HCT116 (cell line): ENCODE results near the gene BEND3. TPM values are rescaled to one million over a fixed set of nuclear protein-coding genes. Genes with fewer than 3 reads are reported as not detected.

Source experiments
- ATAC-seq: fragments of 200-7000 bp; cut with Tn5 transposase; 2 replicates; pipeline ENCODE4 v1.9.1; 2020; ENCODE audit warnings: mild to moderate bottlenecking, moderate library complexity
- BruUV-seq: library from RNA; stranded (reverse); fragments of 400-500 nt; replicated peaks from 2 replicates; lab custom pipeline; 2021; lab: Mats Ljungman, UMichigan
- CTCF ChIA-PET: fragments of 300-600 bp; sonication (Branson Sonifier 250); formaldehyde crosslinking; loops from one replicate; lab custom pipeline; 2021; ENCODE audit warnings: antibody characterized with exemption; lab: Charles Lee
- POLR2A ChIA-PET: fragments of 300-600, 350-600 bp; sonication (Branson Sonifier 250); formaldehyde crosslinking; loops from one replicate; lab custom pipeline; 2021; ENCODE audit warnings: antibody characterized with exemption; lab: Charles Lee
- RAD21 ChIA-PET, 2 experiments: fragments of 300-600 bp; sonication (Branson Sonifier 250); formaldehyde crosslinking; loops; one replicate each; lab custom pipeline; 2023; ENCODE audit warnings: low total read pairs in 2 of 2; ENCODE audit not compliant: uncharacterized antibody in 2 of 2, unreplicated experiment in 2 of 2, low non-redundant PET in 1 of 2; lab: Charles Lee
- DNase-seq: peaks from one replicate; pipeline ENCODE4 v3.0.0-alpha.2; 2010; ENCODE audit warnings: low read depth, low spot score
- H2AFZ ChIP-seq: fragments of 200-600 bp; shearing (Covaris generic), sonication (generic); 2 replicates; pipeline ENCODE4 v1.6.1; 2017; ENCODE audit warnings: low read depth, mixed run types, mixed read lengths, antibody characterized with exemption, low read length; ENCODE audit not compliant: poor library complexity, severe bottlenecking
- H3K27ac ChIP-seq: 2 replicates; pipeline ENCODE4 v1.5.1; 2012; ENCODE audit warnings: low read depth, low read length
- H3K27me3 ChIP-seq: fragments of 200-600 bp; sonication (generic); 2 replicates; pipeline ENCODE4 v1.6.1; 2016; ENCODE audit warnings: mixed run types, low read length, mixed read lengths; ENCODE audit not compliant: insufficient read depth
- H3K36me3 ChIP-seq, 2 experiments: fragments of 200-500 bp in 1 of 2; fragments of 200-600 bp in 1 of 2; sonication (Bioruptor generic) in 1 of 2; sonication (generic) in 1 of 2; 2 replicates each; pipeline versions ENCODE4 v1.5.1 to v1.6.1; 2014 to 2016; ENCODE audit warnings: low read length in 2 of 2, inconsistent platforms in 1 of 2, mixed read lengths in 1 of 2, mixed run types in 1 of 2; ENCODE audit not compliant: insufficient read depth in 2 of 2, control insufficient read depth in 1 of 2
- H3K4me1 ChIP-seq, 2 experiments: fragments of 200-600 bp in 1 of 2; sonication (generic) in 1 of 2; 2 replicates each; pipeline versions ENCODE4 v1.5.1 to v1.6.1; 2012 to 2017; ENCODE audit warnings: low read length in 2 of 2, inconsistent platforms in 1 of 2, mild to moderate bottlenecking in 1 of 2, mixed read lengths in 1 of 2, mixed run types in 1 of 2, moderate library complexity in 1 of 2; ENCODE audit not compliant: insufficient read depth in 2 of 2, control insufficient read depth in 1 of 2
- H3K4me2 ChIP-seq: fragments of 200-600 bp; sonication (generic); 2 replicates; pipeline ENCODE4 v1.6.1; 2017; ENCODE audit warnings: mixed run types, low read length, mixed read lengths
- H3K4me3 ChIP-seq, 2 experiments: fragments of 200-600 bp in 1 of 2; sonication (generic) in 1 of 2; replicated peaks in 1 of 2; 2 replicates each; pipeline ENCODE4 v1.5.1; 2011 to 2016; ENCODE audit warnings: low read length in 2 of 2, control low read depth in 1 of 2, low read depth in 1 of 2, mild to moderate bottlenecking in 1 of 2, mixed read lengths in 1 of 2, mixed run types in 1 of 2
- H3K79me2 ChIP-seq: fragments of 200-600 bp; sonication (generic); 2 replicates; pipeline ENCODE4 v1.6.1; 2017; ENCODE audit warnings: mild to moderate bottlenecking, mixed run types, low read length, moderate library complexity, mixed read lengths; ENCODE audit not compliant: insufficient read depth
- H3K9ac ChIP-seq: fragments of 200-600 bp; sonication (generic); 2 replicates; pipeline ENCODE4 v1.6.1; 2016; ENCODE audit warnings: low read length, mixed read lengths
- H3K9me2 ChIP-seq: fragments of 200-600 bp; sonication (generic), shearing (Covaris generic); 2 replicates; pipeline ENCODE4 v1.6.1; 2017; ENCODE audit warnings: mixed run types, mild to moderate bottlenecking, moderate library complexity; ENCODE audit not compliant: insufficient read depth
- H3K9me3 ChIP-seq, 2 experiments: fragments of 200-500 bp in 1 of 2; fragments of 200-600 bp in 1 of 2; sonication (Bioruptor generic) in 1 of 2; sonication (generic) in 1 of 2; 2 replicates each; pipeline ENCODE4 v1.6.1; 2014 to 2017; ENCODE audit warnings: low read length in 2 of 2, mixed read lengths in 2 of 2, inconsistent platforms in 1 of 2, low read depth in 1 of 2, mild to moderate bottlenecking in 1 of 2, mixed run types in 1 of 2, moderate library complexity in 1 of 2; ENCODE audit not compliant: control insufficient read depth in 1 of 2, insufficient read depth in 1 of 2
- H4K20me1 ChIP-seq: fragments of 200-600 bp; sonication (generic), shearing (Covaris generic); 2 replicates; pipeline ENCODE4 v1.6.1; 2017; ENCODE audit warnings: mixed run types, mild to moderate bottlenecking, moderate library complexity; ENCODE audit not compliant: insufficient read depth
- CEBPB ChIP-seq: IDR thresholded peaks from 2 replicates; pipeline ENCODE4 v1.6.1; 2012; ENCODE audit warnings: low read depth
- EGR1 ChIP-seq: IDR thresholded peaks from 2 replicates; pipeline ENCODE4 v1.6.1; 2012; ENCODE audit warnings: low read depth
- ELF1 ChIP-seq: IDR thresholded peaks from 2 replicates; pipeline ENCODE4 v1.6.1; 2012; ENCODE audit warnings: low read depth, borderline replicate concordance
- EZH2phosphoT487 ChIP-seq: fragments of 200-600 bp; IDR thresholded peaks from 2 replicates; pipeline ENCODE4 v1.6.1; 2018; ENCODE audit warnings: antibody characterized with exemption, borderline replicate concordance
- FOSL1 ChIP-seq: IDR thresholded peaks from 2 replicates; pipeline ENCODE4 v1.6.1; 2012; ENCODE audit warnings: low read depth
- JUND ChIP-seq: IDR thresholded peaks from 2 replicates; pipeline ENCODE4 v1.6.1; 2012
- POLR2A ChIP-seq: IDR thresholded peaks from 2 replicates; pipeline ENCODE4 v1.7.0; 2011; ENCODE audit warnings: borderline replicate concordance; ENCODE audit not compliant: insufficient read depth, insufficient read length; ENCODE audit errors: extremely low read depth
- POLR2AphosphoS5 ChIP-seq: IDR thresholded peaks from 2 replicates; pipeline ENCODE4 v1.6.1; 2011; ENCODE audit warnings: mild to moderate bottlenecking, low read depth, low read length, moderate library complexity
- RAD21 ChIP-seq: IDR thresholded peaks from 2 replicates; pipeline ENCODE4 v1.6.1; 2012; ENCODE audit warnings: low read depth, mild to moderate bottlenecking
- SIN3A ChIP-seq: IDR thresholded peaks from 2 replicates; pipeline ENCODE4 v1.6.1; 2012; ENCODE audit warnings: low read depth
- SP1 ChIP-seq: IDR thresholded peaks from 2 replicates; pipeline ENCODE4 v1.6.1; 2012; ENCODE audit warnings: low read depth
- SRF ChIP-seq: IDR thresholded peaks from 2 replicates; pipeline ENCODE4 v1.6.1; 2012; ENCODE audit warnings: low read depth
- TCF7L2 ChIP-seq: IDR thresholded peaks from 2 replicates; pipeline ENCODE4 v1.7.0; 2011; ENCODE audit warnings: borderline replicate concordance, inconsistent platforms; ENCODE audit not compliant: insufficient read depth, insufficient read length; ENCODE audit errors: extremely low read depth
- ZNF274 ChIP-seq: fragments of 200-500 bp; sonication (Bioruptor generic); IDR thresholded peaks from 2 replicates; pipeline ENCODE4 v1.6.1; 2014; ENCODE audit warnings: mild to moderate bottlenecking, low read depth, low read length, inconsistent platforms
- intact Hi-C: fragments of 100-400 bp; cut with micrococcal nuclease; formaldehyde crosslinking; loops from 2 replicates; pipeline ENCODE4 v1.10.0; 2022
- total RNA-seq: library from RNA; stranded (reverse); gene quantifications from one replicate; pipeline ENCODE4 v1.2.1, GENCODE V29; 2021; ENCODE audit not compliant: unreplicated experiment
- TF ChIP-seq, protein P1 (sequence below): IDR thresholded peaks from 2 replicates; pipeline ENCODE4 v1.6.1; 2012
- TF ChIP-seq, protein P2 (sequence below): IDR thresholded peaks from 2 replicates; pipeline ENCODE4 v1.6.1; 2012
- TF ChIP-seq, protein P3 (sequence below), 3 experiments: fragments of 200-600 bp in 1 of 3; sonication (generic) in 1 of 3; IDR thresholded peaks in 2 of 3; conservative IDR thresholded peaks in 1 of 3; 2 replicates each; pipeline ENCODE4 v1.5.1; 2012 to 2017; ENCODE audit warnings: low read depth in 2 of 3, low read length in 2 of 3, antibody characterized with exemption in 1 of 3, borderline replicate concordance in 1 of 3, control low read depth in 1 of 3, mild to moderate bottlenecking in 1 of 3, mixed read lengths in 1 of 3, mixed run types in 1 of 3, moderate library complexity in 1 of 3; ENCODE audit not compliant: insufficient read depth in 1 of 3

Gene BEND3
- total RNA-seq, 1 experiment from 2014 or later = 6.3 TPM

DNA sequence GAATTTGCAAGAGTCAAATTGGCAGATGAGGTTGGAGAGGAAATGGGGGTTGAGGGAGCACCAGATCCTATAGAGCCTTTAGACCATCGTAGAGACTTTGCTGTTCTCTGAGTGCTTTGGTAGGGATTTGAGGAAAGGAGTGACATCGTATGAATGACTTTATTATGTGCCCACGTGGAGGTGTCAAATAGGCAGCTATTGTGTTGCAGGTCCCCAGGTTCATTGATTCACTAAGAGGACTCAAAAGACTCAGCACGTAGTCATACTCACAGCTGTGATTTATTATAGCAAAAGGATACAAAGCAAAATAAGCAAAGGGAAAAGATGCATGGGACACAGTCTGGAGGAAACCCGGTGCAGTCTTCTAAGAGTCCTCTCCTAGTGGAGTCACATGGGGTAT, 85.2 kb downstream of the BEND3 start:
- TF ChIP-seq, protein P1, sequence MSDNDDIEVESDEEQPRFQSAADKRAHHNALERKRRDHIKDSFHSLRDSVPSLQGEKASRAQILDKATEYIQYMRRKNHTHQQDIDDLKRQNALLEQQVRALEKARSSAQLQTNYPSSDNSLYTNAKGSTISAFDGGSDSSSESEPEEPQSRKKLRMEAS = no peak
- TF ChIP-seq TCF7L2 (no peak), POLR2AphosphoS5 (no peak)
- intact Hi-C loops = no loop called here
- Histone ChIP-seq H3K79me2 (peaks cover 5% of the 10 kb centered on the region), H3K4me3 (no peak overlapping the region), H3K27me3 (no peaks in the 10 kb centered on the region), H3K4me2 (peak overlapping the region; percentile 75; the same call in 1 of the 2 replicates), H3K27ac (no peak overlapping the region), H3K4me1 (peaks cover 3 to 23% of the 10 kb centered on the region in 2 experiments; a peak in 2 of 4 replicates), H4K20me1 (no peaks in the 10 kb centered on the region), H3K36me3 (no peaks in the 10 kb centered on the region), H2AFZ (no peak overlapping the region), H3K9me2 (no peaks in the 10 kb centered on the region), H3K9me3 (no peaks in the 10 kb centered on the region), H3K9ac (no peak overlapping the region)
- DNase-seq = no peak
- POLR2A ChIA-PET = no interaction called here
- RAD21 ChIA-PET = no interaction called here
- no TSS peak for BruUV-seq
- CTCF ChIA-PET = no interaction called here
- ATAC-seq = no peak

DNA sequence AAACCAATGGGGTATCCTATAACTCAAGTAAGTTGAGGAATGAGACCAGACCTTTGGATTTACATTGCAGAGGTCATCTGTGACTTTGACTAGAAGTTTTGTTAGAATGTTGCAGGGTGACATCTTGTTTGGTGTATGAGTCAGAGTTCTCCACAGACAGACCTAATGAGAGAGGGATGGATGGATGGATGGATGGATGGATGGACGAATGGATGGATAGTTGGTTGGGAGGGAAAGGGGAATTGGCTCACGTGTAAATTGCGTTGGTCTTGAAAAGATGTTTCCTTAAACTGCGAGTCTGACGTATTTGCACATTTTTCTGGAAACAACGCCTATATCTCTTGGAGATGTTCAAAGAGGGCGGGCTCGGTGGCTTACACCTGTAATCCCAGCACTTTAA, 88.3 kb downstream of the BEND3 start:
- H2AFZ ChIP-seq = no peak overlapping the region
- intact Hi-C loops = loop anchor here (5.0 kb wide), 1 partner anchor 650 kb away; no protein-coding TSS in a partner anchor
- TF ChIP-seq POLR2AphosphoS5 (no peak), SIN3A (no peak), CEBPB (no peak), EGR1 (no peak), FOSL1 (no peak), RAD21 (no peak), SP1 (no peak), TCF7L2 (no peak), SRF (no peak), ELF1 (no peak), JUND (no peak), ZNF274 (no peak), EZH2phosphoT487 (no peak), POLR2A (no peak)
- TF ChIP-seq, protein P2, sequence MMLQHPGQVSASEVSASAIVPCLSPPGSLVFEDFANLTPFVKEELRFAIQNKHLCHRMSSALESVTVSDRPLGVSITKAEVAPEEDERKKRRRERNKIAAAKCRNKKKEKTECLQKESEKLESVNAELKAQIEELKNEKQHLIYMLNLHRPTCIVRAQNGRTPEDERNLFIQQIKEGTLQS = no peak
- TF ChIP-seq, protein P1 = no peak
- TF ChIP-seq, protein P3, sequence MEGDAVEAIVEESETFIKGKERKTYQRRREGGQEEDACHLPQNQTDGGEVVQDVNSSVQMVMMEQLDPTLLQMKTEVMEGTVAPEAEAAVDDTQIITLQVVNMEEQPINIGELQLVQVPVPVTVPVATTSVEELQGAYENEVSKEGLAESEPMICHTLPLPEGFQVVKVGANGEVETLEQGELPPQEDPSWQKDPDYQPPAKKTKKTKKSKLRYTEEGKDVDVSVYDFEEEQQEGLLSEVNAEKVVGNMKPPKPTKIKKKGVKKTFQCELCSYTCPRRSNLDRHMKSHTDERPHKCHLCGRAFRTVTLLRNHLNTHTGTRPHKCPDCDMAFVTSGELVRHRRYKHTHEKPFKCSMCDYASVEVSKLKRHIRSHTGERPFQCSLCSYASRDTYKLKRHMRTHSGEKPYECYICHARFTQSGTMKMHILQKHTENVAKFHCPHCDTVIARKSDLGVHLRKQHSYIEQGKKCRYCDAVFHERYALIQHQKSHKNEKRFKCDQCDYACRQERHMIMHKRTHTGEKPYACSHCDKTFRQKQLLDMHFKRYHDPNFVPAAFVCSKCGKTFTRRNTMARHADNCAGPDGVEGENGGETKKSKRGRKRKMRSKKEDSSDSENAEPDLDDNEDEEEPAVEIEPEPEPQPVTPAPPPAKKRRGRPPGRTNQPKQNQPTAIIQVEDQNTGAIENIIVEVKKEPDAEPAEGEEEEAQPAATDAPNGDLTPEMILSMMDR (IDR thresholded peaks at IDR 0.05 in 2 of 3, conservative IDR thresholded peaks at IDR 0.05 in 1 of 3; ENCODE audit: borderline replicate concordance in 1 of 3, insufficient read depth in 1 of 3, low read depth in 2 of 3, low read length in 2 of 3) = no peak

More for the DNA sequence above, 88.3 kb downstream of the BEND3 start:
- POLR2A ChIA-PET = no interaction called here
- Histone ChIP-seq H3K9ac (no peak overlapping the region), H4K20me1 (no peaks in the 10 kb centered on the region), H3K4me3 (no peak overlapping the region), H3K79me2 (peaks cover 5% of the 10 kb centered on the region), H3K27me3 (no peaks in the 10 kb centered on the region), H3K9me3 (no peaks in the 10 kb centered on the region), H3K36me3 (no peaks in the 10 kb centered on the region), H3K4me1 (peaks cover 6 to 24% of the 10 kb centered on the region in 2 experiments; a peak in 3 of 4 replicates), H3K27ac (no peak overlapping the region), H3K4me2 (no peak overlapping the region), H3K9me2 (no peaks in the 10 kb centered on the region)
- CTCF ChIA-PET = interaction anchor here (0.6 kb wide), 1 partner anchor 1751 kb away, joined by 3 read pairs; no protein-coding TSS in a partner anchor
- no TSS peak for BruUV-seq
- DNase-seq = no peak
- no peak for ATAC-seq
- RAD21 ChIA-PET = no interaction called here
